ENCODE measurements around the gene ALOX5. TPM values are rescaled to one million over a fixed set of nuclear protein-coding genes. Genes with fewer than 3 reads are reported as not detected.
"Not testable (repeated sequence)": the region's sequence is repeated elsewhere in the genome, so short reads cannot be mapped to it uniquely, and the experiment has no call there.

Gene ALOX5
- total RNA-seq (1 to 10 TPM; 1.6 to 3.1 (median 2.4) TPM), polyA plus RNA-seq (1 to 10 TPM; 1.8 to 2.9 (median 2.0) TPM)
- long read RNA-seq, donor 1, partial matches to known transcripts: 0 of 1 reads
- long read RNA-seq, donor 1, other reads (novel, unspliced or antisense): 1 of 1 reads
- long read RNA-seq, donor 2, partial matches to known transcripts: 1 of 7 reads
- long read RNA-seq, donor 2, other reads (novel, unspliced or antisense): 1 of 7 reads

DNA sequence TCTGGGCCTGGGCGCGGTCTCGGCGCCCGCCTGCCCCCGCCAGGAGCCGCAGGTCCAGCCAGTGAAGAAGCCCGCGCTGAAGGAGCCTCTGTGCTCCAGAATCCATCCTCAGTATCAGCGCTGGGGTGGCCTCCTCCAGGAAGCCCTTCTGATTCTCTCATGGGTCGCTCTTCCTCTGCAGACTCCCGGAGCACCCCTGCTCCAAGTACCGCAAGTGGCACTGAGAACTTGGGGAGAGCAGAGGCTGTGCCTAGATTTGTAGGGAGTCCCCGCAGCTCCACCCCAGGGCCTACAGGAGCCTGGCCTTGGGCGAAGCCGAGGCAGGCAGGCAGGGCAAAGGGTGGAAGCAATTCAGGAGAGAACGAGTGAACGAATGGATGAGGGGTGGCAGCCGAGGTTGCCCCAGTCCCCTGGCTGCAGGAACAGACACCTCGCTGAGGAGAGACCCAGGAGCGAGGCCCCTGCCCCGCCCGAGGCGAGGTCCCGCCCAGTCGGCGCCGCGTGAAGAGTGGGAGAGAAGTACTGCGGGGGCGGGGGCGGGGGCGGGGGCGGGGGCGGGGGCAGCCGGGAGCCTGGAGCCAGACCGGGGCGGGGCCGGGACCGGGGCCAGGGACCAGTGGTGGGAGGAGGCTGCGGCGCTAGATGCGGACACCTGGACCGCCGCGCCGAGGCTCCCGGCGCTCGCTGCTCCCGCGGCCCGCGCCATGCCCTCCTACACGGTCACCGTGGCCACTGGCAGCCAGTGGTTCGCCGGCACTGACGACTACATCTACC, at the start of gene ALOX5:
Gene ALOX5 (plus strand): TSS at position 641 of the 774 bp plus-strand sequence. CDS start 64 bp downstream, at position 705.
- Histone ChIP-seq H3K4me3 (peak within 1 kb of the TSS; percentile 58), H3K27me3 (ENCODE audit: insufficient read depth in 3 of 3, low read length in 2 of 3) (peaks cover 0 to 81% (median 9%) of the 10 kb centered on the region in 3 donors), H3K9me3 (no peaks in the 10 kb centered on the region), H3K36me3 (ENCODE audit: insufficient read depth in 1 of 2, low read depth in 1 of 2) (no peaks in the 10 kb centered on the region), H3K4me1 (peaks cover 8% of the 10 kb centered on the region), H3K27ac (no peak within 1 kb of the TSS)
- WGBS, 3 donors: 0 to 1% (median 1%) methylated on average over 25 to 59 of the region's 59 CpGs
- peak; percentile 28 to 63 (median 45) for ATAC-seq
- TF ChIP-seq, protein P1, sequence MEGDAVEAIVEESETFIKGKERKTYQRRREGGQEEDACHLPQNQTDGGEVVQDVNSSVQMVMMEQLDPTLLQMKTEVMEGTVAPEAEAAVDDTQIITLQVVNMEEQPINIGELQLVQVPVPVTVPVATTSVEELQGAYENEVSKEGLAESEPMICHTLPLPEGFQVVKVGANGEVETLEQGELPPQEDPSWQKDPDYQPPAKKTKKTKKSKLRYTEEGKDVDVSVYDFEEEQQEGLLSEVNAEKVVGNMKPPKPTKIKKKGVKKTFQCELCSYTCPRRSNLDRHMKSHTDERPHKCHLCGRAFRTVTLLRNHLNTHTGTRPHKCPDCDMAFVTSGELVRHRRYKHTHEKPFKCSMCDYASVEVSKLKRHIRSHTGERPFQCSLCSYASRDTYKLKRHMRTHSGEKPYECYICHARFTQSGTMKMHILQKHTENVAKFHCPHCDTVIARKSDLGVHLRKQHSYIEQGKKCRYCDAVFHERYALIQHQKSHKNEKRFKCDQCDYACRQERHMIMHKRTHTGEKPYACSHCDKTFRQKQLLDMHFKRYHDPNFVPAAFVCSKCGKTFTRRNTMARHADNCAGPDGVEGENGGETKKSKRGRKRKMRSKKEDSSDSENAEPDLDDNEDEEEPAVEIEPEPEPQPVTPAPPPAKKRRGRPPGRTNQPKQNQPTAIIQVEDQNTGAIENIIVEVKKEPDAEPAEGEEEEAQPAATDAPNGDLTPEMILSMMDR (IDR thresholded peaks at IDR 0.05): no peak
- intact Hi-C loops (cut with DNase I): no loop called here
- DNase-seq: peak; percentile 66 to 74

DNA sequence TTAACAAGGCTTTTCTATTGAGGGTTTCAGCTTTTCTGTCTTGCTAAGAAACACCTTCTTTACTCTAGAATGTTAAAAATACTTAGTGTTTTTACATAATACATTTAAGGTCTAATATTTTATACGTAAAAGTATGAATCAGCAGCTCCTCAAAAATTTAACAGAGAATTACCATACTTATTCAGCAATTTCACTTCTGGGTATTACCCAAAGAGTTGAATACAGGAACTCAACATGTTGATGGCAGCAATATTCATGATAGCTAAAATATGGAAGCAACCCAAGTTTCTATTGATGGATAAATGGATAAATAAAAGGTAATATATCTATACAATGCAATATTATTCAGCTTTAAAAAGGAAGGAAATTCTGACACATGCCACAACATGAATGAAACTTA, 48.9 kb upstream of the ALOX5 start:
- intact Hi-C loops (cut with DNase I): no loop called here
- Histone ChIP-seq H3K36me3 (ENCODE audit: insufficient read depth in 1 of 2, low read depth in 1 of 2) (no peaks in the 10 kb centered on the region), H3K4me3 (no peak overlapping the region), H3K27me3 (ENCODE audit: insufficient read depth in 3 of 3, low read length in 2 of 3) (no peaks in the 10 kb centered on the region), H3K9me3 (peaks cover 6% of the 10 kb centered on the region), H3K27ac (no peak overlapping the region), H3K4me1 (no peaks in the 10 kb centered on the region)
- TF ChIP-seq, protein P1 (IDR thresholded peaks at IDR 0.05): no peak
- no peak for DNase-seq
- 75 to 79% (median 78%) methylated on average over 1 of the region's 1 CpG for WGBS, 3 donors
- no peak for ATAC-seq

DNA sequence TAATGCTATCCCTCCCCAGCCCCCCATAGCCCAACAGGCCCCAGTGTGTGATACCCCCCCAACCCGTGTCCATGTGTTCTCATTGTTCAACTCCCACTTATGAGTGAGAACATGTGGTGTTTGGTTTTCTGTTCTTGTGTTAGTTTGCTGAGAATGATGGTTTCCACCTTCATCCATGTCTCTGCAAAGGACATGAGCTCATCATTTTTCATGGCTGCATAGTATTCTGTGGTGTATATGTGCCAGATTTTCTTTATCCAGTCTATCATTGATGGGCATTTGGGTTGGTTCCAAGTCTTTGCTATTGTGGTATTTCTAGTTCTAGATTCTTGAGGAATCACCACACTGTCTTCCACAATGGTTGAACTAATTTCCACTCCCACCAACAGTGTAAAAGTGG, 47.2 kb upstream of the ALOX5 start:
- intact Hi-C loops (cut with DNase I); ATAC-seq; H3K36me3 ChIP-seq (ENCODE audit: insufficient read depth in 1 of 2, low read depth in 1 of 2); H3K4me3 ChIP-seq; H3K27ac ChIP-seq; DNase-seq; H3K27me3 ChIP-seq (ENCODE audit: insufficient read depth in 3 of 3, low read length in 2 of 3); H3K4me1 ChIP-seq; H3K9me3 ChIP-seq: not testable (repeated sequence)
- WGBS, 3 donors: 79 to 90% (median 89%) methylated on average over 1 of the region's 1 CpG

- ATAC-seq; H3K9me3 ChIP-seq; H3K27me3 ChIP-seq (ENCODE audit: insufficient read depth in 3 of 3, low read length in 2 of 3); intact Hi-C loops (cut with DNase I); H3K4me1 ChIP-seq; H3K36me3 ChIP-seq (ENCODE audit: insufficient read depth in 1 of 2, low read depth in 1 of 2); DNase-seq; H3K27ac ChIP-seq; H3K4me3 ChIP-seq: not testable (repeated sequence)
- 77 to 89% (median 85%) methylated on average over 3 of the region's 3 CpGs for WGBS, 3 donors
Measured at GRCh38 chr10:45331824-45332223, 42.2 kb upstream of the ALOX5 start.

DNA sequence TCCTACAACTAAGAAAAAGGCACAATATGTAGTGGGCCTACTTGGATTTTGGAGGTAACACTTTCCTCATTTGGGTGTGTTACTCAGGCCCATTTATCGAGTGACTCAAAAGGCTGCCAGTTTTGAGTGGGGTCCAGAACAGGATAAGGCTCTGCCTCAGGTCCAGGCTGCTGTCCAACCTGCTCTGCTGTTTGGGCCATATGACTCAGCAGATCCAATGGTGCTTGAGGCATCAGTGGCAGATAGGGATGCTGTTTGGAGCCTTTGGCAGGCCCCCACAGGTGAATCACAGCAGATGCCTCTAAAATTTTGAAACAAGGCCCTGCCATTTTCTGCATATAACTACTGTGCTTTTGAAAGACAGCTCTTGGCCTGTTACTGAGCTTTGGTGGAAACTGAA, 34.1 kb upstream of the ALOX5 start:
- Histone ChIP-seq H3K27me3 (ENCODE audit: insufficient read depth in 3 of 3, low read length in 2 of 3) (no peaks in the 10 kb centered on the region), H3K27ac (no peak overlapping the region), H3K36me3 (ENCODE audit: insufficient read depth in 1 of 2, low read depth in 1 of 2) (no peaks in the 10 kb centered on the region), H3K4me3 (no peak overlapping the region), H3K4me1 (no peaks in the 10 kb centered on the region), H3K9me3 (peaks cover 5% of the 10 kb centered on the region)
- DNase-seq (no peak), ATAC-seq (no peak)
- WGBS, 3 donors: 9 to 50% (median 28%) methylated on average over 1 of the region's 1 CpG
- TF ChIP-seq, protein P1 (IDR thresholded peaks at IDR 0.05): no peak
- intact Hi-C loops (cut with DNase I): no loop called here

- 55 to 61% (median 61%) methylated on average over 4 of the region's 4 CpGs for WGBS, 3 donors
- ATAC-seq; DNase-seq; H3K9me3 ChIP-seq; H3K36me3 ChIP-seq (ENCODE audit: insufficient read depth in 1 of 2, low read depth in 1 of 2); intact Hi-C loops (cut with DNase I); H3K27ac ChIP-seq; H3K4me3 ChIP-seq; H3K27me3 ChIP-seq (ENCODE audit: insufficient read depth in 3 of 3, low read length in 2 of 3); H3K4me1 ChIP-seq: not testable (repeated sequence)
Measured at GRCh38 chr10:45340420-45340819, 33.6 kb upstream of the ALOX5 start.

- 88 to 91% (median 88%) methylated on average over 16 to 24 of the region's 24 CpGs for WGBS, 3 donors
- ATAC-seq; intact Hi-C loops (cut with DNase I); H3K27me3 ChIP-seq (ENCODE audit: insufficient read depth in 3 of 3, low read length in 2 of 3); H3K9me3 ChIP-seq; H3K27ac ChIP-seq; H3K4me1 ChIP-seq; H3K36me3 ChIP-seq (ENCODE audit: insufficient read depth in 1 of 2, low read depth in 1 of 2); DNase-seq; H3K4me3 ChIP-seq: not testable (repeated sequence)
Measured at GRCh38 chr10:45346652-45347335, 27.2 kb upstream of the ALOX5 start.

DNA sequence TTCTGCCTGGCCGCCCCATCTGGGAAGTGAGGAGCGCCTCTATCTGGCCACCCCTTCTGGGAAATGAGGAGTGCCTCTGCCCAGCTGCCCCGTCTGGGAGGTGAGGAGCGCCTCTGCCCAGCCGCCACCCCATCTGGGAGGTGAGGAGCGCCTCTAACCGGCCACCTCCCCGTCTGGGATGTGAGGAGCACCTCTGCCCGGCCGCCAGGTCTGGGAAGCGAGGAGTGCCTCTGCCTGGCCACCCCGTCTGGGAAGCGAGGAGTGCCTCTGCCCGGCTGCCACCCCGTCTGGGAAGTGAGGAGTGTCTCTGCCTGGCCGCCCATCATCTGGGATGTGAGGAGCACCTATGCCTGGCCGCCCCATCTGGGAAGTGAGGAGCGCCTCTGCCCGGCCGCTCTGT, 26.6 kb upstream of the ALOX5 start:
- H3K4me3 ChIP-seq; intact Hi-C loops (cut with DNase I); H3K9me3 ChIP-seq; H3K36me3 ChIP-seq (ENCODE audit: insufficient read depth in 1 of 2, low read depth in 1 of 2); H3K27ac ChIP-seq; H3K27me3 ChIP-seq (ENCODE audit: insufficient read depth in 3 of 3, low read length in 2 of 3); ATAC-seq; DNase-seq; H3K4me1 ChIP-seq: not testable (repeated sequence)
- WGBS, 3 donors: 95 to 96% (median 95%) methylated on average over 17 to 20 of the region's 20 CpGs

Data from psoas muscle (tissue), 8 donors.